Nephron progenitor cell (in vitro differentiated cells): ENCODE results near the gene AP2S1.
"Not testable (repeated sequence)": the region's sequence is repeated elsewhere in the genome, so short reads cannot be mapped to it uniquely, and the experiment has no call there.

Source experiments
- DNase-seq: peaks from one replicate; pipeline ENCODE4 v3.0.0; 2021
- H3K27ac Mint-ChIP-seq: 2 replicates; pipeline ENCODE4 v1.8.0; 2021; ENCODE audit warnings: mild to moderate bottlenecking, moderate library complexity, mixed read lengths
- H3K27me3 Mint-ChIP-seq: 2 replicates; pipeline ENCODE4 v1.8.0; 2021; ENCODE audit warnings: mild to moderate bottlenecking, low read depth, mixed read lengths; ENCODE audit not compliant: poor library complexity
- H3K36me3 Mint-ChIP-seq: 2 replicates; pipeline ENCODE4 v1.8.0; 2021; ENCODE audit warnings: low read depth, mixed read lengths
- H3K4me1 Mint-ChIP-seq: 2 replicates; pipeline ENCODE4 v1.8.0; 2021; ENCODE audit warnings: mixed read lengths
- H3K4me3 Mint-ChIP-seq: 2 replicates; pipeline ENCODE4 v1.8.0; 2021; ENCODE audit warnings: mild to moderate bottlenecking, moderate library complexity, mixed read lengths
- H3K9me3 Mint-ChIP-seq: 2 replicates; pipeline ENCODE4 v1.8.0; 2021; ENCODE audit warnings: mild to moderate bottlenecking, moderate library complexity, mixed read lengths
- CTCF ChIP-seq: fragments of 200-600 bp; sonication (generic); IDR thresholded peaks from 2 replicates; pipeline ENCODE4 v1.5.0; 2021; ENCODE audit warnings: antibody characterized with exemption

AP2S1 gene

GRCh38 chr19:46856062-46857022, 5.7 kb upstream of the AP2S1 start:
- Mint-ChIP-seq H3K27ac (no peak overlapping the region), H3K36me3 (peaks cover 4% of the 10 kb centered on the region), H3K9me3 (peaks cover 7% of the 10 kb centered on the region), H3K4me1 (peaks cover 24% of the 10 kb centered on the region), H3K4me3 (peak overlapping the region; percentile 52), H3K27me3 (peaks cover 4% of the 10 kb centered on the region)
- TF ChIP-seq CTCF, result peak; percentile 37
- peak; percentile 84 for DNase-seq

GRCh38 chr19:46854698-46855097, 4.1 kb upstream of the AP2S1 start:
- peaks cover 26% of the 10 kb centered on the region for H3K4me1 Mint-ChIP-seq
- H3K36me3 Mint-ChIP-seq, H3K27me3 Mint-ChIP-seq, DNase-seq, H3K4me3 Mint-ChIP-seq, H3K27ac Mint-ChIP-seq, H3K9me3 Mint-ChIP-seq: not testable (repeated sequence)

- Mint-ChIP-seq H3K4me3 (no peak overlapping the region), H3K9me3 (peaks cover 3% of the 10 kb centered on the region), H3K27me3 (peaks cover 4% of the 10 kb centered on the region), H3K4me1 (peaks cover 29% of the 10 kb centered on the region), H3K27ac (no peak overlapping the region), H3K36me3 (peaks cover under 1% of the 10 kb centered on the region)
- DNase-seq, result no peak
- no peak for TF ChIP-seq CTCF
Measured at GRCh38 chr19:46852830-46853229, 2.2 kb upstream of the AP2S1 start.

GRCh38 chr19:46849610-46850009, 1.0 kb downstream of the AP2S1 start:
- no peak for TF ChIP-seq CTCF
- Mint-ChIP-seq H3K27me3 (no peaks in the 10 kb centered on the region), H3K36me3 (peaks cover 13% of the 10 kb centered on the region), H3K27ac (peak overlapping the region; percentile 95), H3K4me1 (peaks cover 31% of the 10 kb centered on the region), H3K4me3 (peak overlapping the region; percentile 93), H3K9me3 (peaks cover 3% of the 10 kb centered on the region)
- peak; percentile 43 for DNase-seq

GRCh38 chr19:46848389-46848788, 2.3 kb downstream of the AP2S1 start:
- no peak for DNase-seq
- Mint-ChIP-seq H3K27me3 (no peaks in the 10 kb centered on the region), H3K9me3 (no peaks in the 10 kb centered on the region), H3K36me3 (peaks cover 18% of the 10 kb centered on the region), H3K27ac (no peak overlapping the region), H3K4me1 (peaks cover 26% of the 10 kb centered on the region), H3K4me3 (no peak overlapping the region)
- no peak for TF ChIP-seq CTCF

- no peak for DNase-seq
- peaks cover 21% of the 10 kb centered on the region for H3K36me3 Mint-ChIP-seq
- no peaks in the 10 kb centered on the region for H3K27me3 Mint-ChIP-seq
- TF ChIP-seq CTCF, result no peak
- no peak overlapping the region for H3K4me3 Mint-ChIP-seq
- no peak overlapping the region for H3K27ac Mint-ChIP-seq
- H3K9me3 Mint-ChIP-seq, result no peaks in the 10 kb centered on the region
- peaks cover 26% of the 10 kb centered on the region for H3K4me1 Mint-ChIP-seq
Measured at GRCh38 chr19:46847528-46847927, 3.1 kb downstream of the AP2S1 start.
